Measurements from ENCODE around the gene CYTH1.

Gene CYTH1

DNA sequence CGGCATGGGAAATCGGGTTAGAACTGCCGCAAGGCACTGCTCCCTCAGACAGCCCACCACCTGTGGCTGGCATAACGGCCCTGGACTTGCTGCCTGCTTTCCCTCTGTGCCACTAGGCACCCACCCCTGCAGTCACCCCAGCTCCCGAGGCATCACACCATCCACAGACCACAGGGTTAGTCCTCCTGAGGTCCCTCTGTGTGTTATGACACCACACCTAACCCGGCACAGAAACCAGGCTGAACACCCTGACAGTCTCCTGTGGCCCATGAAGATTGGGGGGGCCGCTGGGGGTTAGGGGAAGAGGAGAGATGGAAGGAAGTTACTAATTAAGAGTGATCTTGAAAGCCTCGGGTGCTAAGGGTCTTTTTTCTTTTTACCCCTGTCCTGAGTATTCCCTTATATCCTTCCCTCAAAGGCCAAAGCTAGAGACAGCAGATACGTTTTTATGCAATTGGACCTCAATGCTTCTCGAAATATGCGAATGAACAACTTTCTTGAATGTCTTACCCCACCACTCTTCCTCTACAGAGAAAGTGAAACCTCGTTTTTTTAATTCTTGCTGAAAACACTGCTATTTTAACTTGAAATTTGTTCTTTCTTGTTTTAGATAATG is 7.0 kb downstream of the CYTH1 start:
- no peak for TF ChIP-seq ZNF211 (tag by site-specific recombination; IDR thresholded peaks at IDR 0.05; ENCODE audit: low read depth)
- TF ChIP-seq GLIS2 (tag by site-specific recombination; IDR thresholded peaks at IDR 0.05), result 0 out of 2 replicates have a peak, but pooled peaks have one; percentile 15
- TF ChIP-seq PRDM1 (tag by site-specific recombination; IDR thresholded peaks at IDR 0.05), result peak; percentile 65
- no peak for TF ChIP-seq ZNF433 (tag by site-specific recombination; IDR thresholded peaks at IDR 0.05; ENCODE audit: low read depth)
- peak; percentile 82 for TF ChIP-seq ZNF600 (tag by site-specific recombination; IDR thresholded peaks at IDR 0.05)
- peak; percentile 65; the same call in 1 of the 2 replicates for TF ChIP-seq SCRT1 (tag by site-specific recombination; IDR thresholded peaks at IDR 0.05; ENCODE audit: borderline replicate concordance)
- TF ChIP-seq ZNF791 (tag by site-specific recombination; IDR thresholded peaks at IDR 0.05), result no peak
- no peak for TF ChIP-seq ZBTB17 (tag by site-specific recombination; IDR thresholded peaks at IDR 0.05)
- TF ChIP-seq, protein P1, sequence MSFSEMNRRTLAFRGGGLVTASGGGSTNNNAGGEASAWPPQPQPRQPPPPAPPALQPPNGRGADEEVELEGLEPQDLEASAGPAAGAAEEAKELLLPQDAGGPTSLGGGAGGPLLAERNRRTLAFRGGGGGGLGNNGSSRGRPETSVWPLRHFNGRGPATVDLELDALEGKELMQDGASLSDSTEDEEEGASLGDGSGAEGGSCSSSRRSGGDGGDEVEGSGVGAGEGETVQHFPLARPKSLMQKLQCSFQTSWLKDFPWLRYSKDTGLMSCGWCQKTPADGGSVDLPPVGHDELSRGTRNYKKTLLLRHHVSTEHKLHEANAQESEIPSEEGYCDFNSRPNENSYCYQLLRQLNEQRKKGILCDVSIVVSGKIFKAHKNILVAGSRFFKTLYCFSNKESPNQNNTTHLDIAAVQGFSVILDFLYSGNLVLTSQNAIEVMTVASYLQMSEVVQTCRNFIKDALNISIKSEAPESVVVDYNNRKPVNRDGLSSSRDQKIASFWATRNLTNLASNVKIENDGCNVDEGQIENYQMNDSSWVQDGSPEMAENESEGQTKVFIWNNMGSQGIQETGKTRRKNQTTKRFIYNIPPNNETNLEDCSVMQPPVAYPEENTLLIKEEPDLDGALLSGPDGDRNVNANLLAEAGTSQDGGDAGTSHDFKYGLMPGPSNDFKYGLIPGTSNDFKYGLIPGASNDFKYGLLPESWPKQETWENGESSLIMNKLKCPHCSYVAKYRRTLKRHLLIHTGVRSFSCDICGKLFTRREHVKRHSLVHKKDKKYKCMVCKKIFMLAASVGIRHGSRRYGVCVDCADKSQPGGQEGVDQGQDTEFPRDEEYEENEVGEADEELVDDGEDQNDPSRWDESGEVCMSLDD (tag by site-specific recombination; IDR thresholded peaks at IDR 0.05), result no peak
- peak; percentile 40 for TF ChIP-seq ZIC2 (tag by site-specific recombination; IDR thresholded peaks at IDR 0.05)
- TF ChIP-seq SCRT2 (tag by site-specific recombination; IDR thresholded peaks at IDR 0.05), result peak; percentile 94
- TF ChIP-seq ZNF391 (tag by site-specific recombination; IDR thresholded peaks at IDR 0.05; ENCODE audit: borderline replicate concordance, low read depth), result no peak
- Histone ChIP-seq H3K4me3 (ENCODE audit: low read depth, low read length) (no peak overlapping the region), H3K9me3 (ENCODE audit: control insufficient read depth, insufficient read depth, low read depth, low read length) (no peaks in the 10 kb centered on the region), H3K36me3 (ENCODE audit: control insufficient read depth in 2 of 2, insufficient read depth in 1 of 2, low read length in 2 of 2) (no peaks in the 10 kb centered on the region; a peak in 1 of 3 replicates), H3K4me1 (ENCODE audit: control insufficient read depth, insufficient read depth, low read length) (peaks cover 9% of the 10 kb centered on the region), H3K27ac (ENCODE audit: extremely low read depth, low read depth, low read length) (no peak overlapping the region)
- ChIA-PET POLR2A (no interaction called here), CTCF (interaction anchor here (0.7 kb wide), 1 partner anchor 221 kb away, joined by 3 read pairs; no protein-coding TSS in a partner anchor)

GRCh38 chr17:78774453-78774852 is 7.6 kb downstream of the CYTH1 start:
- ChIA-PET POLR2A (no interaction called here), CTCF (interaction anchor here (0.7 kb wide), 1 partner anchor 221 kb away, joined by 3 read pairs; no protein-coding TSS in a partner anchor)
- TF ChIP-seq, protein P2, sequence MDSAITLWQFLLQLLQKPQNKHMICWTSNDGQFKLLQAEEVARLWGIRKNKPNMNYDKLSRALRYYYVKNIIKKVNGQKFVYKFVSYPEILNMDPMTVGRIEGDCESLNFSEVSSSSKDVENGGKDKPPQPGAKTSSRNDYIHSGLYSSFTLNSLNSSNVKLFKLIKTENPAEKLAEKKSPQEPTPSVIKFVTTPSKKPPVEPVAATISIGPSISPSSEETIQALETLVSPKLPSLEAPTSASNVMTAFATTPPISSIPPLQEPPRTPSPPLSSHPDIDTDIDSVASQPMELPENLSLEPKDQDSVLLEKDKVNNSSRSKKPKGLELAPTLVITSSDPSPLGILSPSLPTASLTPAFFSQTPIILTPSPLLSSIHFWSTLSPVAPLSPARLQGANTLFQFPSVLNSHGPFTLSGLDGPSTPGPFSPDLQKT (IDR thresholded peaks at IDR 0.05; ENCODE audit: borderline replicate concordance, low read depth, low read length), result no peak
- TF ChIP-seq, protein P3, sequence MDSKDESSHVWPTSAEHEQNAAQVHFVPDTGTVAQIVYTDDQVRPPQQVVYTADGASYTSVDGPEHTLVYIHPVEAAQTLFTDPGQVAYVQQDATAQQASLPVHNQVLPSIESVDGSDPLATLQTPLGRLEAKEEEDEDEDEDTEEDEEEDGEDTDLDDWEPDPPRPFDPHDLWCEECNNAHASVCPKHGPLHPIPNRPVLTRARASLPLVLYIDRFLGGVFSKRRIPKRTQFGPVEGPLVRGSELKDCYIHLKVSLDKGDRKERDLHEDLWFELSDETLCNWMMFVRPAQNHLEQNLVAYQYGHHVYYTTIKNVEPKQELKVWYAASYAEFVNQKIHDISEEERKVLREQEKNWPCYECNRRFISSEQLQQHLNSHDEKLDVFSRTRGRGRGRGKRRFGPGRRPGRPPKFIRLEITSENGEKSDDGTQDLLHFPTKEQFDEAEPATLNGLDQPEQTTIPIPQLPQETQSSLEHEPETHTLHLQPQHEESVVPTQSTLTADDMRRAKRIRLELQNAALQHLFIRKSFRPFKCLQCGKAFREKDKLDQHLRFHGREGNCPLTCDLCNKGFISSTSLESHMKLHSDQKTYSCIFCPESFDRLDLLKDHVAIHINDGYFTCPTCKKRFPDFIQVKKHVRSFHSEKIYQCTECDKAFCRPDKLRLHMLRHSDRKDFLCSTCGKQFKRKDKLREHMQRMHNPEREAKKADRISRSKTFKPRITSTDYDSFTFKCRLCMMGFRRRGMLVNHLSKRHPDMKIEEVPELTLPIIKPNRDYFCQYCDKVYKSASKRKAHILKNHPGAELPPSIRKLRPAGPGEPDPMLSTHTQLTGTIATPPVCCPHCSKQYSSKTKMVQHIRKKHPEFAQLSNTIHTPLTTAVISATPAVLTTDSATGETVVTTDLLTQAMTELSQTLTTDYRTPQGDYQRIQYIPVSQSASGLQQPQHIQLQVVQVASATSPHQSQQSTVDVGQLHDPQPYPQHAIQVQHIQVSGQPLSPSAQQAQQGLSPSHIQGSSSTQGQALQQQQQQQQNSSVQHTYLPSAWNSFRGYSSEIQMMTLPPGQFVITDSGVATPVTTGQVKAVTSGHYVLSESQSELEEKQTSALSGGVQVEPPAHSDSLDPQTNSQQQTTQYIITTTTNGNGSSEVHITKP (tag by site-specific recombination; IDR thresholded peaks at IDR 0.05), result peak; percentile 72
- TF ChIP-seq SCRT1 (tag by site-specific recombination; IDR thresholded peaks at IDR 0.05; ENCODE audit: borderline replicate concordance) (peak; percentile 61), ZNF24 (tag by site-specific recombination; IDR thresholded peaks at IDR 0.05) (no peak), ZNF19 (tag by site-specific recombination; IDR thresholded peaks at IDR 0.05; ENCODE audit: low read depth) (no peak), ZNF707 (tag by site-specific recombination; IDR thresholded peaks at IDR 0.05) (no peak), ZBTB17 (tag by site-specific recombination; IDR thresholded peaks at IDR 0.05) (peak; percentile 34; the same call in 1 of the 2 replicates), ZNF670 (tag by site-specific recombination; IDR thresholded peaks at IDR 0.05; ENCODE audit: low read depth) (no peak), ZNF521 (tag by site-specific recombination; IDR thresholded peaks at IDR 0.05) (no peak), FEZF1 (tag by site-specific recombination; IDR thresholded peaks at IDR 0.05) (no peak), GLI2 (tag by site-specific recombination; IDR thresholded peaks at IDR 0.05; ENCODE audit: borderline replicate concordance, low read depth) (no peak)
- Histone ChIP-seq H3K4me1 (ENCODE audit: control insufficient read depth, insufficient read depth, low read length) (peaks cover 9% of the 10 kb centered on the region), H3K27ac (ENCODE audit: extremely low read depth, low read depth, low read length) (no peak overlapping the region), H3K9me3 (ENCODE audit: control insufficient read depth, insufficient read depth, low read depth, low read length) (no peaks in the 10 kb centered on the region), H3K36me3 (ENCODE audit: control insufficient read depth in 2 of 2, insufficient read depth in 1 of 2, low read length in 2 of 2) (no peaks in the 10 kb centered on the region; a peak in 1 of 3 replicates), H3K4me3 (ENCODE audit: low read depth, low read length) (no peak overlapping the region)

Data from HEK293 (cell line).